HG02571 (cell line): Measurements from ENCODE around the gene GADD45G.

ENCODE experiments used
- ATAC-seq: cut with Tn5 transposase; IDR thresholded peaks from one replicate; pipeline ENCODE4 v1.9.1; 2021; ENCODE audit warnings: mild to moderate bottlenecking, moderate library complexity; ENCODE audit not compliant: unreplicated experiment

The GADD45G gene

DNA sequence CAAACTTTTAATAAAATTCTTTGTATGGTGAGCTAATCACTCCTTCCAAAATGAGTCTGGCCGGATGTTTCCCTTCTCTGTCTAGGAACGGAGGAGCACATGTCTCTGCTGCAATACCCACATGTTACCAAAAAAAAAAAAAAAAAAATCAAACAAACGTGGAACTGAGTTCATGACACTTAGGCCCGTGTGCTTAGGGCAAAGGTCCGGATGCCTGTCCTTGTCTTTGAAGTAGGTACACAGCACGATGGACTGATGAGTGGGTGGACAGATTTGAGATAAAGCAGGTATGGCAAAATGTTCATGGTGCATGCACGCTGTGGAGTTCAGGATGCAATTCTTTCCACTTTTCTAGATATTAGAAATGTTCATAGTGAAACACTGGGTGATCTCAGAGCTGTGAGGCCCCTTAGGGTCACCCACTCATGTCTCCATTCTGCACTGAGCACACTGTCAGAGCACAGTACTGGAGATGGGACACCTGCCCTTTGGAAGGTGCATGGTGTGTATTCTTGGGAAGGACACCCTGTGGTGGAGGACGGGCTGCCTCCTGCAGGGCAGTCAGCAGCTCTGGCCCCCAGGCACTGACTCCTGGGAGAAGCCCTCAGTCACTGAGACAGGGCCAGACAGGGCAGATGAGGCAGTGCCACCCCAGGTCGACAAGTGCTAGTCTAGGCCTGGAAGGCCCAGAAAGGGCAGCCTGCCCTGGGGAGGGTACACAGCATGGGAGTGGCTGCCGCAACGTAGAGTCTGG, 43.6 kb downstream of the GADD45G start:
- ATAC-seq: no peak

DNA sequence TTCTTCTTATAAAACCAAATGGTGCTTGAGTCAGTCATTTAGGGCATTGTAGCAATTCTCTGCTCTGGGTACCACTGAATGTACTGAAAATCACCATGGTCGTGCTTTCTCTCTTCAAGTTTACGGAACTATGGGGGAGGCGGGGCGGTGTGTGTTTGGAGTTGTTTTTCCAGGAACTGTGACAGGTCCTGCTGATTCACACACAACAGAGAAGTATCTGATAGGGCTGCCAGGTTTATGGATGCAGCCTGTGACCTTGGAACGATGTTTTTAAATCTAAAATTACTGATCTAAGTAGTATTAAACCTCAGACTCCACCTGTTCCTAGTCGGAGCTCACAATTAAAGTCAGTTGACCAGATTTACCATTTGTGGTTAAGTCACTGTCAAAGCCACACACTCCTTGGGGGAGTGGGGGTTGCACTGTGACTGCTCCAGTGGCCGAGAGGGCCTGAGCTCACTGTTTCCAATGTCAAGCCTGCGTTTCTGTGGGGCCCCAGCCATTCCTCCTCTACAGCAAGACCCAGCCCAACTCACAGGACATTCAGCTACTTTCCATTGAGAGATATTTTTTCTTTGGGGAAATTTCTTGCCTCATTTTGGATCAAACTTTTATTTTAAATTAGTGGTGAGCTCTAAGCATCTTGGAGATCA, 44.4 kb downstream of the GADD45G start:
- ATAC-seq: no peak

DNA sequence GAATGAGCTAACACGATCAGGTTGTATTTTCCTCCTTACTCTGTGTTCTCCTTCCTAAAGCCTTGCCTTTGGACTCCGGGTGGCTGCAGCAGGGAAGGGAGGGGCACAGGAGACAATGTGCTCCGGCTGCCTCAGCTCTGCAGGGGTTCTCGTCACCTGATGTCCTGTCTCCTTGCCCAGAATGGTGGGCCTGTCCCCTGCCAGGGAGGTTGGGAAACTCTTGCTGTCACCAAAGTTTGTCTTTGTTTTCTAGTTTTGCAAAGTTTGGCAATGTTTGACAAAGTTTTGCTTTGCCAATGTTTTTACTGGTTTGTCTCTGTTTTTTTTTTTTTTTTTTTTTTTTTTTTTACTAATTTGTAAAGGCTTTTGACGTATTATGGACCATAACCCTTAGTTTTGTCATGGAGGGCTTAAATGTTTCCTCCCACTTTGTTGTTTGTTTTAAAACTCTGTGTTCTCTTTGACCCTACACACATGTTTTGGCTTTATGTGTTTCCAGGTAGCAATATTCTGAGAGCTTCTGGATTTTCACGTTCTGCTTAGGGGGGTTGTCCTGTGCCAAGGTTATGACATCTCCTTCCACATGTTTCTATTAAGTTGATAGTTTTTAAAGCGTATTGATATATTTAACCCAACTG, 49.3 kb downstream of the GADD45G start:
- ATAC-seq: no peak

DNA sequence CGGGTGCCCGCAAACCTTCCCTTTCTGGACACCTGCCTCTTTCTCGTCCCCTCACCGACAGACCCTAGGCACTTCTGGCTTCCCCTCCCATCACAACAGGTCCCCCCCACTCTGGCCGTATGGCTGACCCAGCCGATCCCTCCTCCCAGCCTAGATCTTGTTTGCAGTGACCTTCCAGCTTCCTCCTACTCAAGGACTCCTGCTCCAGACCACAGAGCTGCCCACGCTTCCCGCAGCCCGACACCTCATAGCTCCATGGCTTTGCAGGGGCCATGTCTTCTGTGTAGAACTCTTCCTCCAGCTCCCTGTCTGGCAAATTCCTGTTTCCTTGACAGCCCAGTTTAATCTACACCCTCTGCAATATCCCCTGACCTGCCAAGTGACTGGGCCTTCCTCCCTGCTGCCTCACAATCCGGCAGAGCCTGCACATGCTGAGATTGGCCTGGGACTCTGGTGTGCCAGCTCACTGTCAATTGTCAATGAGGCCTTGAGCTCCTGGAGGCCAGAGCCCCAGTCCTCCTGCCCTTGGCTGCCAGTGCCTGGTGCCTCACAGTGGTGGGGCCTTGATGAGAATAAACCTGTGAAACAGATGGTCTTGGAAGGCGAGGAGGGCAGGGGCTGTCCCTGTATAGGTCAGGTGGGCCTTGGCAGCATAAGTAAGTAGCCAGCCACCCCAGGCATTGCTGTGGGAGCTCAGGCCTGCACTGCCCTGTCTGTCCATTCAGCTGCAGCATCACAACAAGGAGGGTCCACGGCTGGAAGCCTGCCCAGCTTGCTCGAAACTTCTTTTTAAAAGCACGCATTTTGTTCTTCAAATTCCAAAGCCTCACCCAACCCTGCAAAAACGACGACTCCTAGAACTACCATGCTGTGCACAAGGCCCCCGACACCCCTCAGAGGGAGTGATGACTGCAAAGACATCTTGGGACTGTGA, 50.5 kb downstream of the GADD45G start:
- no peak for ATAC-seq
